GM12872 (cell line): ENCODE data around the gene CAPN7.

Source experiments
- CTCF ChIP-seq: IDR thresholded peaks from 3 replicates; pipeline ENCODE4 v1.5.1; 2011; ENCODE audit warnings: low read depth, mild to moderate bottlenecking, low read length, moderate library complexity; ENCODE audit not compliant: insufficient read depth

The CAPN7 gene

GRCh38 chr3:15205482-15205933 is 538 bp upstream of the CAPN7 start:
- no peak for TF ChIP-seq CTCF

GRCh38 chr3:15206662-15207576 is 873 bp downstream of the CAPN7 start:
- no peak for TF ChIP-seq CTCF

- no peak for TF ChIP-seq CTCF
Measured at GRCh38 chr3:15207836-15208504, 1.9 kb downstream of the CAPN7 start.

GRCh38 chr3:15211937-15212336 is 5.9 kb downstream of the CAPN7 start:
- TF ChIP-seq CTCF = no peak

- TF ChIP-seq CTCF = no peak
Measured at GRCh38 chr3:15214758-15215157, 8.7 kb downstream of the CAPN7 start.

GRCh38 chr3:15215996-15216395 is 9.9 kb downstream of the CAPN7 start:
- TF ChIP-seq CTCF = no peak

GRCh38 chr3:15216501-15216900 is 10.5 kb downstream of the CAPN7 start:
- TF ChIP-seq CTCF = no peak
